Activated CD8-positive, alpha-beta memory T cell treated with anti-CD3 and anti-CD28 coated beads for 24 hours (primary cell): Measurements from ENCODE around the gene SUGP2.
"Not testable (repeated sequence)": the region's sequence is repeated elsewhere in the genome, so short reads cannot be mapped to it uniquely, and the experiment has no call there.

Experiments
- DNase-seq: peaks from one replicate; pipeline ENCODE4 v3.0.0-alpha.2; 2020

SUGP2 gene

GRCh38 chr19:19028526-19028925, 4.8 kb downstream of the SUGP2 start:
- no peak for DNase-seq

- DNase-seq: no peak
These were observed 6.1 kb downstream of the SUGP2 start for GRCh38 chr19:19027228-19027627.

GRCh38 chr19:19026299-19026971, 6.9 kb downstream of the SUGP2 start:
- DNase-seq: no peak

GRCh38 chr19:19025861-19026260, 7.5 kb downstream of the SUGP2 start:
- no peak for DNase-seq

- not testable (repeated sequence) for DNase-seq
These were observed 9.9 kb downstream of the SUGP2 start for GRCh38 chr19:19023376-19023775.

GRCh38 chr19:19022380-19022961, 10.8 kb downstream of the SUGP2 start:
- DNase-seq: no peak

GRCh38 chr19:19021115-19021514, 12.2 kb downstream of the SUGP2 start:
- DNase-seq: no peak

GRCh38 chr19:19010551-19010950, 22.8 kb downstream of the SUGP2 start:
- no peak for DNase-seq

- no peak for DNase-seq
These were observed 23.4 kb downstream of the SUGP2 start for GRCh38 chr19:19009951-19010350.

- no peak for DNase-seq
These were observed 27.1 kb downstream of the SUGP2 start for GRCh38 chr19:19006213-19006612.

- no peak for DNase-seq
These were observed 29.2 kb downstream of the SUGP2 start for GRCh38 chr19:19004144-19004543.

GRCh38 chr19:18999896-19000620, 33.3 kb downstream of the SUGP2 start:
- DNase-seq: no peak

- DNase-seq: no peak
These were observed 34.1 kb downstream of the SUGP2 start for GRCh38 chr19:18999016-18999758.

GRCh38 chr19:18998276-18998675, 35.0 kb downstream of the SUGP2 start:
- no peak for DNase-seq

GRCh38 chr19:18996796-18997394, 36.4 kb downstream of the SUGP2 start:
- DNase-seq: no peak

- DNase-seq: no peak
These were observed 37.0 kb downstream of the SUGP2 start for GRCh38 chr19:18996351-18996750.

- no peak for DNase-seq
These were observed 37.5 kb downstream of the SUGP2 start for GRCh38 chr19:18995804-18996241.

- DNase-seq: no peak
These were observed 40.2 kb downstream of the SUGP2 start for GRCh38 chr19:18993115-18993514.

GRCh38 chr19:18992696-18993095, 40.6 kb downstream of the SUGP2 start:
- no peak for DNase-seq

GRCh38 chr19:18991468-18991867, 41.8 kb downstream of the SUGP2 start:
- DNase-seq: no peak

GRCh38 chr19:18991006-18991405, 42.3 kb downstream of the SUGP2 start:
- DNase-seq: no peak

GRCh38 chr19:18990128-18990708, 43.1 kb downstream of the SUGP2 start:
- DNase-seq: no peak

- no peak for DNase-seq
These were observed 44.0 kb downstream of the SUGP2 start for GRCh38 chr19:18989316-18989715.
